HL-60 (cell line): ENCODE data around the gene FUT1.
"Not testable (repeated sequence)": the region's sequence is repeated elsewhere in the genome, so short reads cannot be mapped to it uniquely, and the experiment has no call there.

Experiments used
- DNase-seq, 2 experiments: peaks; one replicate each; pipeline ENCODE4 v3.0.0-alpha.2; 2010 to 2020; ENCODE audit warnings: low read depth in 1 of 2, low spot score in 1 of 2
- H3K27ac ChIP-seq: fragments of 250-450 bp; sonication (Bioruptor Pico); replicated peaks from 2 replicates; pipeline ENCODE4 v1.5.1; 2020; ENCODE audit warnings: mild to moderate bottlenecking, moderate library complexity
- H3K27me3 ChIP-seq: fragments of 250-450 bp; sonication (Bioruptor Pico); 2 replicates; pipeline ENCODE4 v1.5.1; 2021; ENCODE audit warnings: mild to moderate bottlenecking, moderate library complexity; ENCODE audit not compliant: insufficient read depth, poor library complexity, severe bottlenecking
- H3K4me3 ChIP-seq: replicated peaks from 2 replicates; pipeline ENCODE4 v1.5.1; 2011; ENCODE audit warnings: mild to moderate bottlenecking, control low read depth, low read length; ENCODE audit not compliant: insufficient read depth
- GABPA ChIP-seq: IDR thresholded peaks from 2 replicates; pipeline ENCODE4 v1.6.1; 2012; ENCODE audit warnings: low read depth
- POLR2AphosphoS5 ChIP-seq: IDR thresholded peaks from 2 replicates; pipeline ENCODE4 v1.6.1; 2012; ENCODE audit warnings: low read depth
- SPI1 ChIP-seq: IDR thresholded peaks from 2 replicates; pipeline ENCODE4 v1.6.1; 2012; ENCODE audit warnings: low read depth, mild to moderate bottlenecking, borderline replicate concordance
- TF ChIP-seq, protein P1 (sequence below): IDR thresholded peaks from one replicate; pipeline ENCODE4 v1.5.1; 2011; ENCODE audit warnings: low read length, control low read depth, inconsistent platforms; ENCODE audit not compliant: insufficient read depth
- TF ChIP-seq, protein P2 (sequence below): IDR thresholded peaks from 2 replicates; pipeline ENCODE4 v1.6.1; 2012; ENCODE audit warnings: low read depth; ENCODE audit not compliant: insufficient replicate concordance

Gene FUT1

DNA sequence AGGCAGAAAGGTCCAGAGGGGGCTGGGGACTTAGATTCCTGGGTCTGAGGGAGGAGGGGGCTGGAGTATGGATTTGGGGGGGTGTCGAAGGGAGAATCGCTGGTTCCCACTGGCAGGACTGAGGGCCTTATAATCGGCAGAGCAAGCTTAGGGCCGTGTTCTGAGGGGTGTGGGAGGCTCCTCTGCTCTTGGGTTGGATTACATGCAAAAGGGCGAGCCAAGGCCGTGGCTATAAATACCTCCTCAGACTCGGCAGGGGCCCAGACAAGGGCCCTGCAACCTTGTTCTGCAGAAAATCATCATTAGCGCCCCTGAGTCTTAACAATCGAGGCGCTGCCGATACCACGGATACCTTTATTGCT, 32.2 kb downstream of the FUT1 start:
- TF ChIP-seq GABPA (no peak), SPI1 (no peak), POLR2AphosphoS5 (no peak)
- TF ChIP-seq, protein P1, sequence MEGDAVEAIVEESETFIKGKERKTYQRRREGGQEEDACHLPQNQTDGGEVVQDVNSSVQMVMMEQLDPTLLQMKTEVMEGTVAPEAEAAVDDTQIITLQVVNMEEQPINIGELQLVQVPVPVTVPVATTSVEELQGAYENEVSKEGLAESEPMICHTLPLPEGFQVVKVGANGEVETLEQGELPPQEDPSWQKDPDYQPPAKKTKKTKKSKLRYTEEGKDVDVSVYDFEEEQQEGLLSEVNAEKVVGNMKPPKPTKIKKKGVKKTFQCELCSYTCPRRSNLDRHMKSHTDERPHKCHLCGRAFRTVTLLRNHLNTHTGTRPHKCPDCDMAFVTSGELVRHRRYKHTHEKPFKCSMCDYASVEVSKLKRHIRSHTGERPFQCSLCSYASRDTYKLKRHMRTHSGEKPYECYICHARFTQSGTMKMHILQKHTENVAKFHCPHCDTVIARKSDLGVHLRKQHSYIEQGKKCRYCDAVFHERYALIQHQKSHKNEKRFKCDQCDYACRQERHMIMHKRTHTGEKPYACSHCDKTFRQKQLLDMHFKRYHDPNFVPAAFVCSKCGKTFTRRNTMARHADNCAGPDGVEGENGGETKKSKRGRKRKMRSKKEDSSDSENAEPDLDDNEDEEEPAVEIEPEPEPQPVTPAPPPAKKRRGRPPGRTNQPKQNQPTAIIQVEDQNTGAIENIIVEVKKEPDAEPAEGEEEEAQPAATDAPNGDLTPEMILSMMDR, result no peak
- TF ChIP-seq, protein P2, sequence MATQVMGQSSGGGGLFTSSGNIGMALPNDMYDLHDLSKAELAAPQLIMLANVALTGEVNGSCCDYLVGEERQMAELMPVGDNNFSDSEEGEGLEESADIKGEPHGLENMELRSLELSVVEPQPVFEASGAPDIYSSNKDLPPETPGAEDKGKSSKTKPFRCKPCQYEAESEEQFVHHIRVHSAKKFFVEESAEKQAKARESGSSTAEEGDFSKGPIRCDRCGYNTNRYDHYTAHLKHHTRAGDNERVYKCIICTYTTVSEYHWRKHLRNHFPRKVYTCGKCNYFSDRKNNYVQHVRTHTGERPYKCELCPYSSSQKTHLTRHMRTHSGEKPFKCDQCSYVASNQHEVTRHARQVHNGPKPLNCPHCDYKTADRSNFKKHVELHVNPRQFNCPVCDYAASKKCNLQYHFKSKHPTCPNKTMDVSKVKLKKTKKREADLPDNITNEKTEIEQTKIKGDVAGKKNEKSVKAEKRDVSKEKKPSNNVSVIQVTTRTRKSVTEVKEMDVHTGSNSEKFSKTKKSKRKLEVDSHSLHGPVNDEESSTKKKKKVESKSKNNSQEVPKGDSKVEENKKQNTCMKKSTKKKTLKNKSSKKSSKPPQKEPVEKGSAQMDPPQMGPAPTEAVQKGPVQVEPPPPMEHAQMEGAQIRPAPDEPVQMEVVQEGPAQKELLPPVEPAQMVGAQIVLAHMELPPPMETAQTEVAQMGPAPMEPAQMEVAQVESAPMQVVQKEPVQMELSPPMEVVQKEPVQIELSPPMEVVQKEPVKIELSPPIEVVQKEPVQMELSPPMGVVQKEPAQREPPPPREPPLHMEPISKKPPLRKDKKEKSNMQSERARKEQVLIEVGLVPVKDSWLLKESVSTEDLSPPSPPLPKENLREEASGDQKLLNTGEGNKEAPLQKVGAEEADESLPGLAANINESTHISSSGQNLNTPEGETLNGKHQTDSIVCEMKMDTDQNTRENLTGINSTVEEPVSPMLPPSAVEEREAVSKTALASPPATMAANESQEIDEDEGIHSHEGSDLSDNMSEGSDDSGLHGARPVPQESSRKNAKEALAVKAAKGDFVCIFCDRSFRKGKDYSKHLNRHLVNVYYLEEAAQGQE, result no peak
- no peak for DNase-seq
- Histone ChIP-seq H3K4me3 (no peak overlapping the region), H3K27me3 (no peaks in the 10 kb centered on the region), H3K27ac (no peak overlapping the region)

- DNase-seq, result no peak
- TF ChIP-seq, protein P2, result no peak
- Histone ChIP-seq H3K27me3 (no peaks in the 10 kb centered on the region), H3K27ac (peak within 1 kb of the TSS; percentile 80), H3K4me3 (peak within 1 kb of the TSS; percentile 58)
These were observed 32.9 kb downstream of the FUT1 start, which contains the start of gene MAMSTR for GRCh38 chr19:48719263-48720171. TSS of gene MAMSTR (minus strand) at chr19:48719725. CDS start at chr19:48719031, 694 bp downstream.

DNA sequence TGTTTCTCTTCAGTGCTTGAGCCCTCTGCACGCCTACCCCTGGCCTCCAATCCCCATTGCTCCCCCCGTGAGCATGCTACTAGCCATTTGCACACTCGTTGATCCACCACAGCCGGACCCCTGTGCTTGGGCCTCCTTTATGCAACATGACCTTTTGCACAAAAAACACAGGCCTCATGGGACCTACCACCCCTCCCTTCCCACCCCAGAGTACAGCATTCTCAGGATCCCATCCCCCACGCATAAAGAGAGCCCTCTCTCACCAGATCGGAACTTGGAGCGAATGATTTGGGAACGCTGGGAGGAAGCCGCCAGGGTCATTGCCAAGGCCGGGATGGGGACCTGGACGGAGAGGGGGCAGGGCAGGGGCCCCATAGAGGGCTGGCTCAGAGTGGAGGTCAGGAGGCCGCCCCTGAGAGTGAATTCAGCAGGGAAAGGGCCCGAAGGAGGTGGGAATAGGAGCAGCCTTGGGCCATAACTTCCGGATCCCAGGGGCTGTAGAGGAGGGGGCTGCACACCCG, 33.7 kb downstream of the FUT1 start:
- Histone ChIP-seq H3K4me3 (no peak overlapping the region), H3K27me3 (no peaks in the 10 kb centered on the region), H3K27ac (no peak overlapping the region)
- TF ChIP-seq GABPA (no peak), POLR2AphosphoS5 (no peak), SPI1 (no peak)
- TF ChIP-seq, protein P1, result no peak
- TF ChIP-seq, protein P2, result no peak
- no peak for DNase-seq

GRCh38 chr19:48718106-48718505, 34.3 kb downstream of the FUT1 start:
- H3K4me3 ChIP-seq, H3K27ac ChIP-seq, H3K27me3 ChIP-seq, DNase-seq: not testable (repeated sequence)
